Measurements from ENCODE around the gene ZNF568.
A peak's percentile ranks its signal among the peaks of the same experiment; 100 is the strongest.

ZNF568 gene

DNA sequence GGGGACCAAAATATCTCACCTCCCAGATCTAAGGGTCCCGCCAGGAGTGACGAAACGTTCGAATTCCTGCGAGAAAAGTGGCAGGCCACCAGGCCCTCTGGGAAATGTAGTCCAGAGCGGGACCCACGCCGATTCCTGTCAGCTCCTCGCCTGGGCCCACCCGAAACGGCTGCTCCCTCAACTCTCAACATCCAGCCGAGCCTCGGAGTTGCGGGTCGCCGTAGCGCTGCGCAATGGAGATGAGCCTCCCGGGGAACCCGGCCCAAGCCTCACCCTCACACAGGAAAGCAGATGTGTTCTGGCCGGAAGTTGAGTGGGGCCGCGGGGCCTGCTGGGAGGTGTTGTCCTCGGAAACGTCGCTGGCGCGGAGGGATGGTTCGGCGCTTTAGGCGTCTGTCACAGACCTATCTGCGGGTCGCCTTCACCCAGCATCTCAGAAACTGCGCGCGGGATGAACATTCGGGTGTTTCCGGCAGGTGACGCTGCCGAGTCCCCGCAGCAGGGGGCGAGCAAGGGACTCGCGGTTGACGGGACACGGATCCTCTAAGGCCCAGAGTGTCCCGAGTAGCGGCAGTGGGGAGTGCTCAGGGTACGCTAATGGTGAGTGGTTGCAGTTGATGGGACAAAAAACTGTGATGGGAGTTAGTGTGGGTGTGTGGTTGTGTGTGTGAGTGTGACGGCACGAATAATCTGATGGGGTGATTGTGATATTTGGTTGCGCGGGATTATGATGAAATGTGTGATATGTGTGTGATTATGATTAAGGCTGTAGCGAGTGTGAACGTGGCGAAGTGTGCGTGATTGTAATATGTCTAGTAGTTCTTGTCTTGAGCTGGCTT, at the start of gene ZNF568, which contains the start of gene ZNF829:
ZNF568 (plus strand) TSS at position 341 of the 839 bp plus-strand sequence. CDS start 6,439 bp downstream, outside the sequence.
ZNF829 (minus strand) TSS at position 300 of the 839 bp plus-strand sequence. CDS start 1,124 bp downstream, outside the sequence.
- peak; percentile 70 for DNase-seq (ENCODE audit: low read depth)

- no peak for DNase-seq (ENCODE audit: low read depth)
Measured at GRCh38 chr19:36876993-36877938, 38.9 kb upstream of the ZNF568 start.

DNA sequence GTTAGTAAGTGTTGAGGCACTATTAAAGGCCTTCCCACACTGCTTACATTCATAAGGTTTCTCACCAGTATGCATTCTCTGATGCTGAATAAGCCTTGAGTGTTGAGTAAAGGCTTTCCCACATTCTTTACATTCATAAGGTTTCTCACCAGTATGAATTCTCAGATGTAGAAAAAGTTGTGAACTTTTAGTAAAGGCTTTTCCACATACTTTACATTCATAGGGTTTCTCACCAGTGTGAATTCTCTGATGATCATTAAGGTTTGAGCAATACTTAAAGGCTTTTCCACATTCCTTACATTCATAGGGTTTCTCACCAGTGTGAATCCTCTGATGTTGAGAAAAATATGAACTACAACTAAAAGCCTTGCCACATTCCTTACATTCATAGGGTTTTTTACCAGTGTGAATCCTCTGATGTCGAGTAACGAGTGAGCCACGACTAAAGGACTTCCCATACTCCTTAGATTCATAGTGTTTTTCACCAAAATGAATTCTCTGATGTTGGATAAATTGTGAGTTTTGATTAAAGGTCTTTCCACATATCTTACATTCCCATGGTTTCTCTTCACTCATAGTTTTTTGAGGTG, 24.3 kb upstream of the ZNF568 start:
- no peak for DNase-seq (ENCODE audit: low read depth)

DNA sequence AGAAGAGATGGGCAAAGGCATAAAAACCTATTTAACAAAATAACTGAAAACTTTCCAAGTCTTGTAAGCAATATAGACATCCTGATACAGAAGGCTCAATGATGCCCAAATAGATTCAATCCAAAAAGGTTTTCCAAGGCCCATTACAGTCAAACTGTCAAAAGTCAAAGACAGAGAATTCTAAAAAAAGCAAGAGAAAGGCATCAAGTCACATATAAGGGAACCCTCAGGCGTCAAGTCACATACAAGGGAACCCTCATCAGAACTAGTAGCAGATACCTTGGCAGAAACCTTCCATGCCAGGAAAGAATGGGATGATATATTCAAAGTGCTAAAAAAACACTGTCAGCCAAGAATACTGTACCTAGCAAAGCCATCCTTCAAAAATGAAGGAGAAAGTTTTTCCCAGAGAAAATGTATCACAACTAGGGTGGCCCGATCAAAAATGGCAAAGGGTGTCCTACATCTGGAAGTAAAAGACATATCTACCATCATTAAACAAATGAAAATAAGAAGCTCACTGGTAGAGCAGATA, 21.2 kb upstream of the ZNF568 start:
- no peak for DNase-seq (ENCODE audit: low read depth)

- no peak for DNase-seq (ENCODE audit: low read depth)
Measured at GRCh38 chr19:36898422-36898821, 17.7 kb upstream of the ZNF568 start.

GRCh38 chr19:36916991-36917390, 859 bp downstream of the ZNF568 start:
- no peak for DNase-seq (ENCODE audit: low read depth)

DNA sequence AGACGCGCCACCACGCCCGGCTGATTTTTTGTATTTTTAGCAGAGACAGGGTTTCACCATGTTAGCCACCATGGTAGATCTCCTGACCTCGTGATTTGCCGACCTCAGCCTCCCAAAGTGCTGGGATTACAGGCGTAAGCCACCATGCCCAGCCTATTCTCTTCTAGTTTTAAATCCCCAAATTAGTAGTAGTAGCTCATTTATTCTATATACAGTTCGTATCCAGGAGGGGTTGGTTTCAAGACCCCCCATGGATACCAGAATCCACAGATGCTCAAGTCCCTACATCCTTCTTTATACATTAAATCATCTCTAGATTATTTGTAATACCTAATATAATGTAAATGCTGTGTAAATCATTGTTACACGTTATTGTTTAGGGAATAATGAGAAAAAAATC, 2.0 kb downstream of the ZNF568 start:
- DNase-seq (ENCODE audit: low read depth): no peak

- DNase-seq (ENCODE audit: low read depth): no peak
Measured at GRCh38 chr19:36931684-36932083, 15.6 kb downstream of the ZNF568 start.

DNA sequence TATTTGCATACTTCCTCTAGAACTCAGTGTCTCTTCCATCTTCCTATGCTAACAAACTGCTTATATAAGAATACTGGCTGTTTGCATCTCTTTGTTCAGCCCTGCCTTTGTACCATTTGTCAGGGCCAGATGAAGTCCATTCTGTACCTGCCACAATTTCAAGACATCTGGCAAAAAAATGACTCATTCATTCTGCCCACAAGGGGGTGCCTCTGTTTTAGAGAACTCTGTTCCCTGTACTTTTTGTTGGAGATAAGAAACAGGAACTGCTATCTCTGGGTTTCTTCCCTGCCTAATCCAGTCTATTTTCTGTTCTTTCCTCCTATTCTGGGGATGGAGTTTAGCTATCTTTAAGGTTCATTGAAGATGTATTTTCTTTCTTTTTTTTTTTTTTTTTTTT, 23.0 kb downstream of the ZNF568 start:
- DNase-seq (ENCODE audit: low read depth): peak; percentile 20

GRCh38 chr19:36950335-36951119, 34.4 kb downstream of the ZNF568 start:
- DNase-seq (ENCODE audit: low read depth): no peak

DNA sequence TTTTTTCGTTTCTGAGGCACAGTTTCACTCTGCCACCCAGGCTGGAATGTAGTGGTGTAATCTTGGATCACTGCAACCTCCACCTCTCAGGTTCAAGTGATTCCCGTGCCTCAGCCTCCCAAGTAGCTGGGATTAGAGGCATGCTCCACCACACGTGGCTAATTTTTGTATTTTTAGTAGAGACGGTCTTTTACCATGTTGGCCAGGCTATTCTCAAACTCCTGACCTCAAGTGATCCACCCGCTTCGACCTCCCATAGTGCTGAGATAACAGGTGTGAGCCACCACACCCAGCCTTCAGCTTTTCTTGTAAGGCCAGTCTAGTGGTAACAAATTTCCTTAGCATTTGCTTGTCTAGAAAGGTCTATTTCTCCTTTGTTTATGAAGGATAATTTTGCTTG, 46.2 kb downstream of the ZNF568 start:
- no peak for DNase-seq (ENCODE audit: low read depth)

DNA sequence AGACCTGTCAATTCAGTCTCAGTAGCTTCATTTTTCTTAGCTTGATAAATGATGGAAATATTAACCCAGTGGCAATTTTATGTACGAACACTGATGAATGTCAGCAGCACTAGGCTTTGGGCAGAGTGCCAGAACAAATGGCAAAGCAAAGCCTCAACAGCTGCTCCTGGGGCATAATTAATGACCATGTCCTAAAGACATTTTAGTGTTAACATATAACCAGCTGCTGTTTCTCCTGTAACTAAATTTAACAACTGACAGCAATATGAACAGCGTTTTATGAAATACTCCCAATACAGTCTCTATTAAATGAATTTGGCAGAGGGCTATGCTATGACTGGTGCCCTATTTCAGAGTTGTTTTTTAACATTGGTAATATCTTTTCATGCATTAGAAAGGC, 47.1 kb downstream of the ZNF568 start:
- DNase-seq (ENCODE audit: low read depth): no peak

DNA sequence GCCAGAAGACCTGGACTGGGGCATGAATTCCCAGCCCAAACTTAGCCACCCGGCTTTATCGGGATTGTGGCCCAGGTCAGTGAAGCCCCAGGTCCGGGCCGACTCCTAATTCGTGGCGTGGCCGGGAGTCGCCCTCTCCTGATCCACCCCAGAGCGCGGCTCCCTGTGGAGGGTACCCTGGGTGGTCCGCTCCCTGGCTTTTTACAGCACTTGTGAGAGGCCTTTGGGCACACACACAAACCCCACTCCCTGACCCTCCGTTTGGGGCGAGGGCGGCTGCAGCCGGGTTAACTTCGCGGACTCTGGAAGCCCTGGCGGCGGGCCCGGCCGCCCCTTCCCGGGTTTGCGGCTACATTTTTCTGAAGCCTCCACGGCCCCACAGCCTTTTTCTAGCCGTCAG, 56.4 kb downstream of the ZNF568 start:
- no peak for DNase-seq (ENCODE audit: low read depth)

GRCh38 chr19:36973021-36973843, 57.1 kb downstream of the ZNF568 start:
- DNase-seq (ENCODE audit: low read depth): no peak

- DNase-seq (ENCODE audit: low read depth): no peak
Measured at GRCh38 chr19:36973844-36974195, 57.7 kb downstream of the ZNF568 start.

GRCh38 chr19:36986131-36986530, 70.0 kb downstream of the ZNF568 start:
- no peak for DNase-seq (ENCODE audit: low read depth)

DNA sequence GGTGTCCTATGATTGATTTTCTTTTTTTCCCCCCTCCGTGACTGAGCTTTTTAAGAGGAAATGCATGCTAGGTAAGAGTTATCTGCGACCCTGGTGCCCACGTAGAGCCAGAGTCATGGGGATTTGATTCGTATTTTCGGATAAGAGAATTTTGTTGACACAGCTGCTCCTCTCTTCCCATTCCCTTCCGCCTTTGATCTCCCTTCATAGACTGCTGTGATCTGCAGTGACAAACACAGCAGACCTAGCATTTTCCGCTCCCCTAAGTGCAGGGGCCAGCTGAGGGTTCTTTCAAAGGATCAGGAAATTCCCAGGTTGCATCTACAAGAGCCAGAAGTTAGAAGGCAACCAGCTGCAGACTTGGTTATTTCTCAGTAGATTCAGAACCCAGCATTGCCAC, 70.5 kb downstream of the ZNF568 start:
- no peak for DNase-seq (ENCODE audit: low read depth)

GRCh38 chr19:36987091-36987490, 71.0 kb downstream of the ZNF568 start:
- no peak for DNase-seq (ENCODE audit: low read depth)

- DNase-seq (ENCODE audit: low read depth): no peak
Measured at GRCh38 chr19:36997152-36997842, 81.2 kb downstream of the ZNF568 start.

GRCh38 chr19:36997843-36998235, 81.7 kb downstream of the ZNF568 start:
- DNase-seq (ENCODE audit: low read depth): no peak

All from CMK (cell line).